HUES64 (cell line): ENCODE data around the gene PCYT1A.
"Not testable (repeated sequence)": the region's sequence is repeated elsewhere in the genome, so short reads cannot be mapped to it uniquely, and the experiment has no call there.

Experiments
- H3K27ac ChIP-seq: 2 replicates; pipeline ENCODE4 v1.7.0; 2013; ENCODE audit warnings: low read depth, low read length, inconsistent platforms
- H3K27me3 ChIP-seq: 2 replicates; pipeline ENCODE4 v1.6.1; 2013; ENCODE audit warnings: mild to moderate bottlenecking, low read length; ENCODE audit not compliant: insufficient read depth
- H3K36me3 ChIP-seq: 2 replicates; pipeline ENCODE4 v1.6.1; 2013; ENCODE audit warnings: mild to moderate bottlenecking, low read length; ENCODE audit not compliant: insufficient read depth
- H3K4me1 ChIP-seq: 2 replicates; pipeline ENCODE4 v1.6.1; 2013; ENCODE audit warnings: mild to moderate bottlenecking, low read length, moderate library complexity; ENCODE audit not compliant: insufficient read depth
- H3K4me3 ChIP-seq: 2 replicates; pipeline ENCODE4 v1.5.1; 2013; ENCODE audit warnings: mild to moderate bottlenecking, low read length, moderate library complexity
- H3K9ac ChIP-seq: 2 replicates; pipeline ENCODE4 v1.6.1; 2013; ENCODE audit warnings: mild to moderate bottlenecking, low read depth, low read length
- H3K9me3 ChIP-seq: 2 replicates; pipeline ENCODE4 v1.6.1; 2013; ENCODE audit warnings: low read depth, low read length; ENCODE audit not compliant: insufficient read depth
- WGBS: fragments of 150-250, 120-280 bp; methylation state at CpG from one replicate; pipeline ENCODE4 v1.1.7; 2013; ENCODE audit warnings: missing lambda C conversion rate; 5-methylcytosine and 5-hydroxymethylcytosine counted together

Gene PCYT1A

GRCh38 chr3:196209944-196210672, 77.4 kb downstream of the PCYT1A start:
- not testable (repeated sequence) for H3K4me3 ChIP-seq, H3K9me3 ChIP-seq, H3K27ac ChIP-seq, H3K36me3 ChIP-seq, H3K9ac ChIP-seq, H3K4me1 ChIP-seq
- WGBS: 93% methylated on average over 11 of the region's 11 CpGs
- peaks cover 12% of the 10 kb centered on the region for H3K27me3 ChIP-seq

DNA sequence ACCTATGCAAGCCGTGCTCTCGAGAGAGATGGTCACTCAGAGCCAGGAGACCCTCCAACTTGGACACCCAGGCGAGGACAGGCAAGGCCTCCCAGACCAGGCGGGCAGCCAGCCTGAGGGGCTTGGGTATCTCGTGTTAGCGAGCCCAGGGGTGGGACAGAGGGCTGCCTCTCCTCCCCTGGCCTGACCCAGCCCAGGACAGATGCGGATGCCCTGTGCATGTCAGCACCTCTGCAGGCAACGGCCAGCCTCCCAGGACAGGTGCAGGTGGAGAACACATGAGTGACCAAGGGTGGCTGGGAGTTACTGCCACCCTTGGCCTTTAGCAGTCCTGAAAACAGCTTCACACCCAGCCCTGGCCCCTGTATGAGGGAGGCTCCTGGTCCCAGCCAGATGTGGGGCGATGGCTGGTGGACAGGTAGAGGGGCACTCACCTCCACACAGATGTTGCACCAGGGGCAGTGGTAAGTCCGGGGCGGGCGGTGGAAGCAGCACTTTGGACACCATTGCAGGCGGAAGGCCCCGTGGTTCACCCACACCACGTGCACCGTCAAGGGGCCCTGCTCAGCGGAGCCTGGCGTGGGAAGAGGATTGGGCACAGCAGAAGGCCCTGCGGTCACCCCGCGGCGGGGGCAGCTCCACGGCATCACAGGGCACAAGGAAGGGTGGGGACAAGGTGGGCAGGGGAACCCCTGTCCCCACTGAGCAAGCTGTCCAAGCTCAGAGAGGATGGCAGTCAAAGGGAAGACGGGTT, 78.4 kb downstream of the PCYT1A start:
- Histone ChIP-seq H3K4me1 (no peaks in the 10 kb centered on the region), H3K9me3 (no peaks in the 10 kb centered on the region), H3K27ac (no peak overlapping the region), H3K36me3 (no peaks in the 10 kb centered on the region), H3K27me3 (peaks cover 12% of the 10 kb centered on the region), H3K9ac (no peak overlapping the region), H3K4me3 (no peak overlapping the region)
- 93% methylated on average over 24 of the region's 24 CpGs for WGBS

GRCh38 chr3:196207833-196208607, 79.5 kb downstream of the PCYT1A start:
- Histone ChIP-seq H3K27me3 (peaks cover 12% of the 10 kb centered on the region), H3K4me3 (peak overlapping the region; percentile 75), H3K4me1 (no peaks in the 10 kb centered on the region), H3K9ac (no peak overlapping the region), H3K27ac (no peak overlapping the region), H3K36me3 (no peaks in the 10 kb centered on the region), H3K9me3 (no peaks in the 10 kb centered on the region)
- 31% methylated on average over 48 of the region's 49 CpGs for WGBS

GRCh38 chr3:196207159-196207832, 80.2 kb downstream of the PCYT1A start:
- 16% methylated on average over 30 of the region's 70 CpGs for WGBS
- peak overlapping the region; percentile 75 for H3K4me3 ChIP-seq

DNA sequence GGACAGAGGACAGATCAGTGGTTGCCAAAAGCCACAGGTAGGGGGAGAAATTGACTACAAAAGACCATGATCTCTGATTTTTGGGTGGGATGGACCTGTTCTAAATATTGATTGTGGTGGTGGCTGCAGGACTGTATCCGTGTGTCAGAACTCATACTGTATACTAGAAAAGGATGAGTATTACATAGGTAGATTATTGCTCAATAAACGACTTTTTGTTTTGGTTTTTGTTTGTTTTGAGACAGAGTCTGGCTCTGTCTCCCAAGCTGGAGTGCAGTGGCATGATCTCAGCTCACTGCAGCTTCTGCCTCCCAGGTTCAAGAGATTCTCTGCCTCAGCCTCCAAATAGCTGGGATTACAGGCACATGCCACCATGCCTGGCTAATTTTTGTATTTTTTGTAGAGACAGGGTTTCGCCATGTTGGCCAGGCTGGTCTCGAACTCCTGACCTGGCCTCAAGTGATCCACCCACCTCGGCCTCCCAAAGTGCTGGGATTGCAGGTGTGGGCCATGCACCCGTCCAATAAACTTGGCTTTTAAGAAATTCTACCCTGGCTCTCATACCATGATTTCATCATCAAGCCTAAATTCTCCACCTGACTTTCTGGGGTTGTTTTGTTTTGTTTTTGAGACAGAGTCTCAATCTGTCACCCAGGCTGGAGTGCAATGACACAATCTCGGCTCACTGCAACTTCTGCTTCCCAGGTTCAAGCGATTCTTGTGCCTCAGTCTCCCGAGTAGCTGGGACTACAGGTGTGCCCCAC, 81.9 kb downstream of the PCYT1A start:
- not testable (repeated sequence) for H3K36me3 ChIP-seq, H3K4me3 ChIP-seq, H3K4me1 ChIP-seq, H3K27ac ChIP-seq, H3K9ac ChIP-seq, H3K9me3 ChIP-seq
- WGBS: 89% methylated on average over 9 of the region's 9 CpGs
- peaks cover 12% of the 10 kb centered on the region for H3K27me3 ChIP-seq

More at GRCh38 chr3:196207159-196207832, 80.2 kb downstream of the PCYT1A start:
- H3K36me3 ChIP-seq: no peaks in the 10 kb centered on the region
- no peaks in the 10 kb centered on the region for H3K4me1 ChIP-seq
- H3K27me3 ChIP-seq: peaks cover 12% of the 10 kb centered on the region
- H3K27ac ChIP-seq: no peak overlapping the region
- no peaks in the 10 kb centered on the region for H3K9me3 ChIP-seq
- no peak overlapping the region for H3K9ac ChIP-seq

DNA sequence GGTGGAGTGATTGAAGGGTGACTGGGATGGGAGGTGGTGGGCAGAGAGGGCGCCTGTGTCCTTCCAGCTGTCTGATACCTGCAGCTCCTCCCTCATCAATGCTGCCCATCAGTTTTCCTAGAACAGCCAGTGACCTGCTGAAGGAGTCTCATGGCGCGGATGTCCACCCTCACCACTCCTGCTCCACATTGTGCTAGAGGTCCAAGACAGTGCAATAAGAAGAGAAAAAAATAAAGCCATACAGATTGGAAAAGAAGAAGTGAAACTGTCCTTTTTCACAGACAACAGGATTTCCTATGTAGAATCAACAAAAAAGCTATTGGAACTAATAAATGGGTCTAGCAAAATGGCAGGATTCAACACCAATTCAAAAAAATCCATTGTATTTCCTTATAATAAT, 83.7 kb downstream of the PCYT1A start:
- Histone ChIP-seq H3K9me3 (no peaks in the 10 kb centered on the region), H3K27me3 (peaks cover 12% of the 10 kb centered on the region), H3K4me3 (no peak overlapping the region), H3K9ac (no peak overlapping the region), H3K4me1 (no peaks in the 10 kb centered on the region), H3K27ac (no peak overlapping the region), H3K36me3 (no peaks in the 10 kb centered on the region)
- WGBS: 100% methylated on average over 3 of the region's 3 CpGs

DNA sequence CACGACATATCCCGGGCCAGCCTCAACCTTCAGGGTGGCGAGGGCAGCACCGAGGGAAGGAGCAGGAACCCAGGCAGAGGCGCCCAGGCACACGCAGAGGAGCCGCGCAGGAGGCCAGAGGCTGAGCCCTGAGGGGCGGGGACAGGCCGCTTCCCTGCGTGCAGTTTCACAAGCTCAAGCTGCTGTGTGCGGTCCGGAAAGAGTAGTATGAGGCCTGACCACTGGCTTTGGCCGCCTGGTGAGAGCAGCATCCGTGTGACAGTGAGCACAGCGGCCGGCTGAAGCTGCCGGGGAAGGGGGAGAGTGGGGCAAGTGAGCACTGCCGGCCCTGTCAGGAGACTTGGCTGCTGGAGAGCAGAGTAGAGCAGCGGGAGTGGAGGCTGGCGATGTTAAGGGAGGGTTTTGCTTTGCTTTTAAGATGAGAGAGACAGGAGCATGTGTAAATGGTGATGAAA, 85.0 kb downstream of the PCYT1A start:
- H3K27ac ChIP-seq: no peak overlapping the region
- WGBS: 82% methylated on average over 21 of the region's 21 CpGs
- no peaks in the 10 kb centered on the region for H3K36me3 ChIP-seq
- H3K4me1 ChIP-seq: no peaks in the 10 kb centered on the region
- no peak overlapping the region for H3K9ac ChIP-seq
- H3K27me3 ChIP-seq: peaks cover 12% of the 10 kb centered on the region
- no peak overlapping the region for H3K4me3 ChIP-seq
- H3K9me3 ChIP-seq: no peaks in the 10 kb centered on the region

DNA sequence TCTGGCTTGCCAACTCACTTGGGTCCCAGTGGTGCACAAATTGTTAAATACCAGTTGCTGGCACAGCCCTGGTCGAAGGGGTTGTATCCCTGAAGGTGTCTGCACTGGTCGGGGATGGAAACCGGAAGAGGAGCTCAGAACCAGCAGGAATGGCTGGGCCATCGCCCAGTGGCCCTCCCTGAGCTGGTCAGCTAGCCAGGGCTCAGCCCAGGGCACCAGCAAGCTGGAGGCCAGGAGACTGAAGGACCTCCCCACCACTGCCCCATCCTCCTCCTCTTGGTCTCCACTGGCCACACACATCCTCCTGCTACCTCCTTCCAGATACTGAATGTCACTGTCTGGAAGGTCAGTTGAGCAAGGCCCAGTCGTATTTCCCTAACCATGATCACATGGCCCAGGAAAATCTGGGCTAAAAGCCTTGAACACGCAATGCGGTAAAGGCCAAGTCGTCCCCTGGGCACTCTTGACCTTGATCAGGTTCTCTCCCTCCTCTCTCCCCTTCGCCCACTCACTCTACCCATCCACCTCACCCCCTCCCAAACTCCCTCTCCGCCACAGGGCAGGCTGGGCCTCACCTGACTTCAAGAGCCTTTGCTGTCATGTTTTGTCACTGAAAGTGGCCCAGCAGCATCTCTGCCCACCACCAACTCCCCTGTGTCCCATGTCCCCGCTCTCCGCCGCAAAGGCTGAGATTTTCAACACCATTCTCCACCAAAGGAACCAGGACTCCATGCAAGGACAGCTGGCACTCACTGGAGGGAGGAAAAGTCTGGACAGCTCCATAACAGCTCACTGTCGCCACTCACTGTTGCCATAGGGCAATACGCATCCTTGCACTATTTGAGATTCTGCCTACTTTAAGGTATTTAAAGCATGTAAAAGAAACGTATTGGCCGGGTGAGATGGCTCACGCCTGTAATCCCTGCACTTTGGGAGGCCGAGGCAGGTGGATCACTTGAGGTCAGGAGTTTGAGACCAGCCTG, 88.5 kb downstream of the PCYT1A start:
- Histone ChIP-seq H3K27me3 (no peaks in the 10 kb centered on the region), H3K4me3 (no peak overlapping the region), H3K27ac (no peak overlapping the region), H3K4me1 (no peaks in the 10 kb centered on the region), H3K9me3 (no peaks in the 10 kb centered on the region), H3K9ac (no peak overlapping the region), H3K36me3 (no peaks in the 10 kb centered on the region)
- WGBS: 90% methylated on average over 19 of the region's 19 CpGs

- WGBS: 92% methylated on average over 15 of the region's 15 CpGs
- no peak overlapping the region for H3K9ac ChIP-seq
- H3K36me3 ChIP-seq: no peaks in the 10 kb centered on the region
- no peaks in the 10 kb centered on the region for H3K27me3 ChIP-seq
- no peak overlapping the region for H3K4me3 ChIP-seq
- no peak overlapping the region for H3K27ac ChIP-seq
- H3K9me3 ChIP-seq: no peaks in the 10 kb centered on the region
- H3K4me1 ChIP-seq: no peaks in the 10 kb centered on the region
Measured at GRCh38 chr3:196198081-196198675, 89.3 kb downstream of the PCYT1A start.
